Esophagus squamous epithelium (tissue), 4 donors: ENCODE results near the gene B4GALT5.
"Not testable (repeated sequence)": the region's sequence is repeated elsewhere in the genome, so short reads cannot be mapped to it uniquely, and the experiment has no call there.

Experiments used
- CTCF ChIP-seq, 6 experiments: fragments of 450-650 bp in 4 of 6; fragments of 200-600 bp in 2 of 6; sonication (generic) in 2 of 6; IDR thresholded peaks; one replicate each; pipeline ENCODE4 v1.5.1; 2016 to 2019; ENCODE audit warnings: antibody characterized with exemption in 6 of 6, mild to moderate bottlenecking in 4 of 6, moderate library complexity in 4 of 6
- POLR2A ChIP-seq, 4 donors: fragments of 450-650 bp; IDR thresholded peaks; one replicate each; pipeline ENCODE4 v1.6.1; 2017; ENCODE audit warnings: antibody characterized with exemption in 4 of 4, mild to moderate bottlenecking in 4 of 4, moderate library complexity in 3 of 4

- not testable (repeated sequence) for TF ChIP-seq CTCF, POLR2A (IDR thresholded peaks at IDR 0.05)
These were observed 88.7 kb downstream of the B4GALT5 start for GRCh38 chr20:49624988-49625387.
